ENCODE measurements around the gene TNFRSF17. TPM values are rescaled to one million over a fixed set of nuclear protein-coding genes. Genes with fewer than 3 reads are reported as not detected.

The TNFRSF17 gene
- polyA plus RNA-seq, 2 of the 4 experiments (the other 2 are of a cell fraction): not detected

- no peak for TF ChIP-seq PBX3 (IDR thresholded peaks at IDR 0.05)
- no peak for TF ChIP-seq HEYL (CRISPR knock-in tag; IDR thresholded peaks at IDR 0.05)
- TF ChIP-seq USF2 (IDR thresholded peaks at IDR 0.05): no peak
- TF ChIP-seq GATA3 (IDR thresholded peaks at IDR 0.05; ENCODE audit: borderline replicate concordance): no peak
- TF ChIP-seq BHLHE40 (IDR thresholded peaks at IDR 0.05; ENCODE audit: low read depth, low read length): no peak
- TF ChIP-seq RARB (CRISPR knock-in tag; IDR thresholded peaks at IDR 0.05): no peak
- no peak for TF ChIP-seq PHF8 (IDR thresholded peaks at IDR 0.05; ENCODE audit: borderline replicate concordance, low read depth)
- no peak for TF ChIP-seq JUNB (IDR thresholded peaks at IDR 0.05)
- no peak for TF ChIP-seq CTCF (IDR thresholded peaks at IDR 0.05)
Observed at GRCh38 chr16:12017558-12017957, 52.5 kb downstream of the TNFRSF17 start (continued).

Small RNAs within 50 kb of the gene (small RNA-seq; reads per million reads assigned to genes)
- 0 reads per million in 6 experiments for gene AC007216.5
- 0 reads per million in 6 experiments for gene UBL5P4

Other genes starting within 250 kb of the TNFRSF17 start
- gene TXNDC11, start 222.4 kb upstream of the TNFRSF17 start, polyA plus RNA-seq (2011; rRNA removed): 42.4 and 45.1 TPM in 2 replicates
- gene TXNDC11, start 222.4 kb upstream of the TNFRSF17 start, polyA plus RNA-seq (2017; fragmentation: RNase III; extraction: RNeasy Plus Mini Kit Qiagen cat#74134 plus additional on column Dnase treatment): 22.7 to 26.3 TPM (median 24.1 TPM) in 3 replicates
- 41.5 and 55.1 TPM in 2 replicates for gene ZC3H7A, start 168.0 kb upstream of the TNFRSF17 start, polyA plus RNA-seq (2011; rRNA removed)
- 33.8 to 39.1 TPM (median 36.8 TPM) in 3 replicates for gene ZC3H7A, start 168.0 kb upstream of the TNFRSF17 start, polyA plus RNA-seq (2017; fragmentation: RNase III; extraction: RNeasy Plus Mini Kit Qiagen cat#74134 plus additional on column Dnase treatment)
- gene RSL1D1, start 113.7 kb upstream of the TNFRSF17 start, polyA plus RNA-seq (2011; rRNA removed): 211 and 330 TPM in 2 replicates
- gene RSL1D1, start 113.7 kb upstream of the TNFRSF17 start, polyA plus RNA-seq (2017; fragmentation: RNase III; extraction: RNeasy Plus Mini Kit Qiagen cat#74134 plus additional on column Dnase treatment): 205 to 251 TPM (median 209 TPM) in 3 replicates
- 174 and 215 TPM in 2 replicates for gene GSPT1, start 49.3 kb upstream of the TNFRSF17 start, polyA plus RNA-seq (2011; rRNA removed)
- gene GSPT1, start 49.3 kb upstream of the TNFRSF17 start, polyA plus RNA-seq (2017; fragmentation: RNase III; extraction: RNeasy Plus Mini Kit Qiagen cat#74134 plus additional on column Dnase treatment): 163 to 169 TPM (median 167 TPM) in 3 replicates
- 6.6 and 16.4 TPM in 2 replicates for gene NPIPB2, start 23.2 kb upstream of the TNFRSF17 start, polyA plus RNA-seq (2011; rRNA removed)
- gene NPIPB2, start 23.2 kb upstream of the TNFRSF17 start, polyA plus RNA-seq (2017; fragmentation: RNase III; extraction: RNeasy Plus Mini Kit Qiagen cat#74134 plus additional on column Dnase treatment): 2.7 to 3.6 TPM (median 3.0 TPM) in 3 replicates
- 4.3 and 4.6 TPM in 2 replicates for gene SNX29, start 11.5 kb downstream of the TNFRSF17 start, polyA plus RNA-seq (2011; rRNA removed)
- gene SNX29, start 11.5 kb downstream of the TNFRSF17 start, polyA plus RNA-seq (2017; fragmentation: RNase III; extraction: RNeasy Plus Mini Kit Qiagen cat#74134 plus additional on column Dnase treatment): 2.4 to 2.8 TPM (median 2.5 TPM) in 3 replicates

Measured in A549 (cell line).